ENCODE data around the gene KRT5. TPM values are rescaled to one million over a fixed set of nuclear protein-coding genes. Genes with fewer than 3 reads are reported as not detected.

KRT5 gene
- total and polyA plus RNA-seq, 2 experiments from 2014 or later, result not detected

- Histone ChIP-seq H3K36me3 (ENCODE audit: insufficient read depth) (no peaks in the 10 kb centered on the region), H3K4me2 (no peak overlapping the region), H3K27ac (ENCODE audit: low read depth) (no peak overlapping the region), H3K9me2 (ENCODE audit: insufficient read depth) (0 out of 2 replicates have a peak, but pooled peaks cover 3% of the 10 kb centered on the region), H3K27me3 (ENCODE audit: insufficient read depth) (no peaks in the 10 kb centered on the region), H3K4me3 (no peak overlapping the region), H3K79me2 (replicated peaks; ENCODE audit: insufficient read depth) (no peaks in the 10 kb centered on the region), H3K4me1 (ENCODE audit: insufficient read depth) (no peaks in the 10 kb centered on the region), H2AFZ (no peak overlapping the region), H3F3A (replicated peaks; ENCODE audit: low read depth) (no peaks in the 10 kb centered on the region), H4K20me1 (replicated peaks; ENCODE audit: insufficient read depth) (no peaks in the 10 kb centered on the region)
- peaks cover 20% of the 10 kb centered on the region for H3K27me3 Mint-ChIP-seq (ENCODE audit: insufficient read depth, low read depth, poor library complexity)
- DNase-seq (ENCODE audit: low spot score) (no peak), ATAC-seq (no peak)
- H3K4me1 Mint-ChIP-seq, result no peaks in the 10 kb centered on the region; the same call in 2 of the 3 replicates
- H3K27ac Mint-ChIP-seq, result no peak overlapping the region
- H3K9me3 Mint-ChIP-seq, result no peaks in the 10 kb centered on the region
- TF ChIP-seq ZNF331 (CRISPR knock-in tag; IDR thresholded peaks at IDR 0.05; ENCODE audit: low read depth) (no peak), JUNB (IDR thresholded peaks at IDR 0.05; ENCODE audit: unreplicated experiment) (no peak), NANOG (IDR thresholded peaks at IDR 0.05; ENCODE audit: borderline replicate concordance) (no peak), CREB1 (CRISPR knock-in tag; IDR thresholded peaks at IDR 0.05; ENCODE audit: low read depth) (no peak), EZH2phosphoT487 (IDR thresholded peaks at IDR 0.05; ENCODE audit: unreplicated experiment) (no peak), STAT1 (IDR thresholded peaks at IDR 0.05; ENCODE audit: unreplicated experiment) (no peak), REST (IDR thresholded peaks at IDR 0.05; ENCODE audit: unreplicated experiment) (no peak)
- H3K4me3 Mint-ChIP-seq, result no peak overlapping the region
- H3K36me3 Mint-ChIP-seq (ENCODE audit: low read depth), result no peaks in the 10 kb centered on the region
These were observed 39.8 kb upstream of the KRT5 start for GRCh38 chr12:52559979-52560378.

GRCh38 chr12:52558781-52559445 lies 38.7 kb upstream of the KRT5 start:
- H3K4me3 Mint-ChIP-seq, result no peak overlapping the region
- Histone ChIP-seq H2AFZ (no peak overlapping the region), H3K79me2 (replicated peaks; ENCODE audit: insufficient read depth) (no peaks in the 10 kb centered on the region), H3K27ac (ENCODE audit: low read depth) (no peak overlapping the region), H3K36me3 (ENCODE audit: insufficient read depth) (no peaks in the 10 kb centered on the region), H3K27me3 (ENCODE audit: insufficient read depth) (no peaks in the 10 kb centered on the region), H3K4me1 (ENCODE audit: insufficient read depth) (no peaks in the 10 kb centered on the region), H3F3A (replicated peaks; ENCODE audit: low read depth) (no peaks in the 10 kb centered on the region), H3K4me2 (no peak overlapping the region), H4K20me1 (replicated peaks; ENCODE audit: insufficient read depth) (no peaks in the 10 kb centered on the region), H3K9me2 (ENCODE audit: insufficient read depth) (0 out of 2 replicates have a peak, but pooled peaks cover 3% of the 10 kb centered on the region), H3K4me3 (no peak overlapping the region)
- H3K4me1 Mint-ChIP-seq, result no peaks in the 10 kb centered on the region; the same call in 2 of the 3 replicates
- no peaks in the 10 kb centered on the region; the same call in 2 of the 3 replicates for H3K36me3 Mint-ChIP-seq (ENCODE audit: low read depth)
- ATAC-seq (no peak), DNase-seq (ENCODE audit: low spot score) (no peak)
- TF ChIP-seq REST (IDR thresholded peaks at IDR 0.05; ENCODE audit: unreplicated experiment) (no peak), JUNB (IDR thresholded peaks at IDR 0.05; ENCODE audit: unreplicated experiment) (no peak), CREB1 (CRISPR knock-in tag; IDR thresholded peaks at IDR 0.05; ENCODE audit: low read depth) (no peak), EZH2 (IDR thresholded peaks at IDR 0.05; ENCODE audit: low read depth, unreplicated experiment) (no peak), POLR2AphosphoS5 (IDR thresholded peaks at IDR 0.05; ENCODE audit: low read depth) (no peak)
- H3K27me3 Mint-ChIP-seq (ENCODE audit: insufficient read depth, low read depth, poor library complexity), result peaks cover 20% of the 10 kb centered on the region
- H3K27ac Mint-ChIP-seq, result no peak overlapping the region
- H3K9me3 Mint-ChIP-seq, result no peaks in the 10 kb centered on the region
